ENCODE data around the gene COX7C.

The COX7C gene

DNA sequence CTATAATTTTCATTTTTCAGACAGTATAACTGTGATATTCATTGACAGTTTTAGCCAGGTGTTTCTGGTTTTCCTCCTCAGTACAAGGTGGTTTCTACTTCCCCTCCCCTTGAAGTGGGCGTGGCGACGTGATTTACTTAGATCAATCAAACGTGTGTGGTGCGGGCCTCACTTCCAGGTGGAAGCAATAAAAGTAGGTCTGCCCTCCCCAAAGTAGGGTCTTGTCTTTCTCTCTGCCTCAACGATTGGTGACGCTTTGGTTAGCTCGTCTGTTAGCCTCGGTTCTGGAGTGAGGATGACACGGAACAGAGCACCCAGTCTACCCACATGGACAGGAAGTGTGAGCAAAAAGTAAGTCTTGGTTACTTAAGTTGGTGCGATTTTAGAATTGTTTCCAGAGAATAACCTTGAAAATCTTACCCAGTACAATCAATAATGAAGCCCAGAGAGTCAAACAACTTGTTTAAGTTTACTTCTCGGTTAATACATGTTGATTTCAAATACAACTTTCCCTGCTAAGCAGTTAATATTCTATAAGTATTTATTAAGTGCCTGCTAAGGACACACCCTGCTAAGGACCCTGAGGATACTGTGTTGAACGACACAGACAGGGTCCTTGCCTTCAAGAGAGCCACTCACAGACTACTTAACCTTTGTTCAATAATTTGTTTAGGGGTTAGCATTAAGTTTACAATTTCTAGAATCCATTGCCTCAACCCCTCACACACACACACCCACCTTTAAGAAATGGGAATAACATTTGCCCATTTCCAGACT, 48.4 kb downstream of the COX7C start:
- no peak for DNase-seq

DNA sequence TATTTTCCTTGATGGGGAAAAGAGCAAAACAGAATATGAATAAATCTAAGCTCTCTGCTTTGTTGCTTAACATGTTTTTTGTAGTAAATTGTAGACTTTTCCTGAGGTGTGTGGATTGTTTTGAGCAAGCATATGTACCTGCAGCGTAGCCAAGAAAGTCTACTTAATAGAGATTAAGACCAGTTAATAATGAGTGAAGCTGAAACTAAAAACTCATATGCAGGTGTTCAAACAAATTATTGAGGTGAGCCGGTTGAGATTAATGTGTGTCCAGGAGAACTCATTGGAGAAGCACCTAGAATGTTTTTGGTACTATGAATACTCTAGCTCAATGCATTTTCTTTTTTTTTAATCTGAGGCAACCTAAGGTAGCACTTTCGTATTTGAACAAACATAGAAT, 49.2 kb downstream of the COX7C start:
- DNase-seq = no peak
